A549 (cell line): ENCODE data around the gene PRELP. TPM values are rescaled to one million over a fixed set of nuclear protein-coding genes. Genes with fewer than 3 reads are reported as not detected.

ENCODE experiments used
- ATAC-seq, 2 experiments: fragments of 200-7000 bp in 1 of 2; fragments of >200 bp in 1 of 2; cut with Nextera tagmentation in 1 of 2; cut with Tn5 transposase in 1 of 2; 3 replicates each; pipeline versions ENCODE4 v1.8.0 to v1.9.1; 2018 to 2020; ENCODE audit warnings: mild to moderate bottlenecking in 1 of 2, moderate library complexity in 1 of 2
- CTCF ChIA-PET: fragments of 300-600 bp; sonication (Branson Sonifier 250); formaldehyde crosslinking; extraction: SDS; loops from one replicate; lab custom pipeline; 2021; ENCODE audit warnings: antibody characterized with exemption, inconsistent platforms; lab: Yijun Ruan, JAX
- POLR2A ChIA-PET: fragments of 350-600 bp; formaldehyde crosslinking; extraction: SDS; loops from one replicate; lab custom pipeline; 2021; ENCODE audit warnings: antibody characterized with exemption, inconsistent platforms; lab: Yijun Ruan, JAX
- DNase-seq, 2 experiments: peaks; one replicate each; pipeline versions ENCODE4 v3.0.0 to v3.0.0-alpha.2; 2011 to 2016; ENCODE audit warnings: low read depth in 1 of 2, low spot score in 1 of 2
- FAIRE-seq: peaks from 2 replicates; lab custom pipeline; 2011; peaks lifted over from hg19 to GRCh38; lab: Jason Lieb, UNC
- H3K27ac ChIP-seq, 2 experiments: fragments of >200 bp; sonication (Bioruptor Twin); formaldehyde crosslinking; 3 replicates each; pipeline ENCODE4 v1.5.1; 2016 to 2017
- H3K4me1 ChIP-seq: fragments of >200 bp; sonication (Bioruptor Twin); formaldehyde crosslinking; 3 replicates; pipeline ENCODE4 v1.6.1; 2016
- H3K4me2 ChIP-seq: fragments of >200 bp; sonication (Bioruptor Twin); formaldehyde crosslinking; 3 replicates; pipeline ENCODE4 v1.6.1; 2016
- H3K4me3 ChIP-seq: fragments of >200 bp; sonication (Bioruptor Twin); formaldehyde crosslinking; 3 replicates; pipeline ENCODE4 v1.5.1; 2016
- H3K9me3 ChIP-seq: fragments of >200 bp; sonication (Bioruptor Twin); formaldehyde crosslinking; 3 replicates; pipeline ENCODE4 v1.6.1; 2016
- CHD4 ChIP-seq: fragments of 200-600 bp; sonication (generic); IDR thresholded peaks from 2 replicates; pipeline ENCODE4 v1.6.1; 2016; ENCODE audit warnings: antibody characterized with exemption, mild to moderate bottlenecking, borderline replicate concordance
- GATA3 ChIP-seq: IDR thresholded peaks from 2 replicates; pipeline ENCODE4 v1.6.1; 2012; ENCODE audit warnings: borderline replicate concordance
- KDM5A ChIP-seq: fragments of 200-600 bp; sonication (generic); IDR thresholded peaks from 2 replicates; pipeline ENCODE4 v1.6.1; 2016; ENCODE audit warnings: antibody characterized with exemption, mild to moderate bottlenecking
- MAFK ChIP-seq: fragments of 450-650 bp; IDR thresholded peaks from 2 replicates; pipeline ENCODE4 v1.6.1; 2014; ENCODE audit not compliant: partially characterized antibody
- POLR2A ChIP-seq: IDR thresholded peaks from 2 replicates; pipeline ENCODE4 v1.6.1; 2012; ENCODE audit warnings: mild to moderate bottlenecking, low read length
- POLR2AphosphoS2 ChIP-seq: conservative IDR thresholded peaks from 2 replicates; pipeline ENCODE4 v1.6.1; 2012; ENCODE audit warnings: low read length, improper control_type of control experiment, inconsistent platforms
- RARB ChIP-seq: fragments of 250-450 bp; sonication (Bioruptor Pico); IDR thresholded peaks from 2 replicates; pipeline ENCODE4 v1.8.0; 2021; ENCODE audit warnings: mild to moderate bottlenecking, moderate library complexity
- RCOR1 ChIP-seq: fragments of 150-350 bp; IDR thresholded peaks from 2 replicates; pipeline ENCODE4 v1.6.1; 2014; ENCODE audit warnings: antibody characterized with exemption, low read length, low read depth
- RNF2 ChIP-seq: fragments of 200-600 bp; sonication (generic); IDR thresholded peaks from 2 replicates; pipeline ENCODE4 v1.6.1; 2016; ENCODE audit warnings: low read depth, mild to moderate bottlenecking, antibody characterized with exemption, moderate library complexity, borderline replicate concordance
- SMC3 ChIP-seq: fragments of >200 bp; sonication (Bioruptor Twin); formaldehyde crosslinking; IDR thresholded peaks from 3 replicates; pipeline ENCODE4 v1.6.1; 2018; ENCODE audit warnings: inconsistent platforms
- TFCP2L1 ChIP-seq: fragments of 250-450 bp; sonication (Bioruptor Pico); IDR thresholded peaks from 2 replicates; pipeline ENCODE4 v1.5.0; 2021; ENCODE audit warnings: mild to moderate bottlenecking
- ZNF302 ChIP-seq: fragments of 250-450 bp; sonication (Bioruptor Pico); IDR thresholded peaks from 2 replicates; pipeline ENCODE4 v1.9.0; 2021; ENCODE audit warnings: inconsistent platforms, mild to moderate bottlenecking, moderate library complexity
- ZSCAN20 ChIP-seq: fragments of 250-450 bp; sonication (Bioruptor Pico); IDR thresholded peaks from 2 replicates; pipeline ENCODE4 v1.8.0; 2022; ENCODE audit warnings: mild to moderate bottlenecking, moderate library complexity
- WGBS: methylation state at CpG from one replicate; pipeline ENCODE4 v1.1.6; 2017; ENCODE audit errors: missing lambda C conversion rate; 5-methylcytosine and 5-hydroxymethylcytosine counted together
- polyA plus RNA-seq, 4 experiments: library from polyadenylated mRNA; depleted of rRNA in 3 of 4; stranded (reverse); fragments of >200 nt; fragmentation: RNase III in 1 of 4; extraction: RNeasy Plus Mini Kit Qiagen cat#74134 plus additional on column Dnase treatment in 1 of 4; gene quantifications; 2 replicates in 3 of 4; 3 replicates in 1 of 4; pipeline ENCODE4 v1.2.3, GENCODE V29; 2011 to 2017
- TF ChIP-seq, protein P1 (sequence below): fragments of >200 bp; sonication (Bioruptor Twin); formaldehyde crosslinking; IDR thresholded peaks from 2 replicates; pipeline ENCODE4 v1.6.1; 2016
- TF ChIP-seq, protein P2 (sequence below): fragments of >200 bp; sonication (Bioruptor Twin); formaldehyde crosslinking; IDR thresholded peaks from 3 replicates; pipeline ENCODE4 v1.5.1; 2016
- TF ChIP-seq, protein P3 (sequence below): fragments of 200-600 bp; sonication (generic); IDR thresholded peaks from 2 replicates; pipeline ENCODE4 v1.6.1; 2016; ENCODE audit warnings: antibody characterized with exemption, mild to moderate bottlenecking, moderate library complexity
- TF ChIP-seq, protein P4 (sequence below): fragments of >200 bp; sonication (Bioruptor Twin); formaldehyde crosslinking; IDR thresholded peaks from 3 replicates; pipeline ENCODE4 v1.6.1; 2016
- TF ChIP-seq, protein P5 (sequence below): IDR thresholded peaks from 2 replicates; pipeline ENCODE4 v1.6.1; 2012

Gene PRELP
- polyA plus RNA-seq, 2 of the 4 experiments (the other 2 are of a cell fraction) = not detected

DNA sequence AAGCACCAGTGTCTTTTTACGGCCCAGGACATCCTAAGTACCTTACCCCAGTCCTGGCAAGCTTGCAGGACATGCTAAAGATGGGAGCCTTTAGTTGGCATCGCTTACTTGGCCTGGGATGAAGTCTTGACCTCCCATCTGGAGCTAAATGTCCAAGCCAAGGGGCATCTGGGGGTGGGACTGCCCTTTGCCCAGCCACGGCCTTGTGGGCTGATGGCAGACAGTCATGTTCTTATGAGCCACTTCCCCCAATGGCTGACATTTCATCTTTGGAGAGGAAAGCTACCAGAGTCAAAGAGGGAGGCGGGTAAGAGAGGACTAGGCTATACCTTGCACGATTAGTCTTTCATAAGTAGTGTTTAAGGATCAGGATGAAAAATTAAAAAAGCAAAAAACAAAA lies 50.5 kb downstream of the PRELP start:
- DNase-seq (no peak), FAIRE-seq (no peak), ATAC-seq (no peak)
- 85% methylated on average over 5 of the region's 5 CpGs for WGBS
- POLR2A ChIA-PET = interaction anchor here (0.6 kb wide), 2 partner anchors 100 to 277 kb away, joined by 4 to 6 read pairs; partner anchors contain the start of gene ATP2B4
- peaks cover 18% of the 10 kb centered on the region for H3K4me1 ChIP-seq
- TF ChIP-seq, protein P1, sequence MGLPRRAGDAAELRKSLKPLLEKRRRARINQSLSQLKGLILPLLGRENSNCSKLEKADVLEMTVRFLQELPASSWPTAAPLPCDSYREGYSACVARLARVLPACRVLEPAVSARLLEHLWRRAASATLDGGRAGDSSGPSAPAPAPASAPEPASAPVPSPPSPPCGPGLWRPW = no peak
- TF ChIP-seq SMC3 = no peak
- TF ChIP-seq ZSCAN20 (CRISPR knock-in tag) = no peak
- TF ChIP-seq, protein P2, sequence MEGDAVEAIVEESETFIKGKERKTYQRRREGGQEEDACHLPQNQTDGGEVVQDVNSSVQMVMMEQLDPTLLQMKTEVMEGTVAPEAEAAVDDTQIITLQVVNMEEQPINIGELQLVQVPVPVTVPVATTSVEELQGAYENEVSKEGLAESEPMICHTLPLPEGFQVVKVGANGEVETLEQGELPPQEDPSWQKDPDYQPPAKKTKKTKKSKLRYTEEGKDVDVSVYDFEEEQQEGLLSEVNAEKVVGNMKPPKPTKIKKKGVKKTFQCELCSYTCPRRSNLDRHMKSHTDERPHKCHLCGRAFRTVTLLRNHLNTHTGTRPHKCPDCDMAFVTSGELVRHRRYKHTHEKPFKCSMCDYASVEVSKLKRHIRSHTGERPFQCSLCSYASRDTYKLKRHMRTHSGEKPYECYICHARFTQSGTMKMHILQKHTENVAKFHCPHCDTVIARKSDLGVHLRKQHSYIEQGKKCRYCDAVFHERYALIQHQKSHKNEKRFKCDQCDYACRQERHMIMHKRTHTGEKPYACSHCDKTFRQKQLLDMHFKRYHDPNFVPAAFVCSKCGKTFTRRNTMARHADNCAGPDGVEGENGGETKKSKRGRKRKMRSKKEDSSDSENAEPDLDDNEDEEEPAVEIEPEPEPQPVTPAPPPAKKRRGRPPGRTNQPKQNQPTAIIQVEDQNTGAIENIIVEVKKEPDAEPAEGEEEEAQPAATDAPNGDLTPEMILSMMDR = no peak
- TF ChIP-seq, protein P3, sequence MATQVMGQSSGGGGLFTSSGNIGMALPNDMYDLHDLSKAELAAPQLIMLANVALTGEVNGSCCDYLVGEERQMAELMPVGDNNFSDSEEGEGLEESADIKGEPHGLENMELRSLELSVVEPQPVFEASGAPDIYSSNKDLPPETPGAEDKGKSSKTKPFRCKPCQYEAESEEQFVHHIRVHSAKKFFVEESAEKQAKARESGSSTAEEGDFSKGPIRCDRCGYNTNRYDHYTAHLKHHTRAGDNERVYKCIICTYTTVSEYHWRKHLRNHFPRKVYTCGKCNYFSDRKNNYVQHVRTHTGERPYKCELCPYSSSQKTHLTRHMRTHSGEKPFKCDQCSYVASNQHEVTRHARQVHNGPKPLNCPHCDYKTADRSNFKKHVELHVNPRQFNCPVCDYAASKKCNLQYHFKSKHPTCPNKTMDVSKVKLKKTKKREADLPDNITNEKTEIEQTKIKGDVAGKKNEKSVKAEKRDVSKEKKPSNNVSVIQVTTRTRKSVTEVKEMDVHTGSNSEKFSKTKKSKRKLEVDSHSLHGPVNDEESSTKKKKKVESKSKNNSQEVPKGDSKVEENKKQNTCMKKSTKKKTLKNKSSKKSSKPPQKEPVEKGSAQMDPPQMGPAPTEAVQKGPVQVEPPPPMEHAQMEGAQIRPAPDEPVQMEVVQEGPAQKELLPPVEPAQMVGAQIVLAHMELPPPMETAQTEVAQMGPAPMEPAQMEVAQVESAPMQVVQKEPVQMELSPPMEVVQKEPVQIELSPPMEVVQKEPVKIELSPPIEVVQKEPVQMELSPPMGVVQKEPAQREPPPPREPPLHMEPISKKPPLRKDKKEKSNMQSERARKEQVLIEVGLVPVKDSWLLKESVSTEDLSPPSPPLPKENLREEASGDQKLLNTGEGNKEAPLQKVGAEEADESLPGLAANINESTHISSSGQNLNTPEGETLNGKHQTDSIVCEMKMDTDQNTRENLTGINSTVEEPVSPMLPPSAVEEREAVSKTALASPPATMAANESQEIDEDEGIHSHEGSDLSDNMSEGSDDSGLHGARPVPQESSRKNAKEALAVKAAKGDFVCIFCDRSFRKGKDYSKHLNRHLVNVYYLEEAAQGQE = no peak
- no peak for TF ChIP-seq GATA3
- no peak for TF ChIP-seq POLR2AphosphoS2
- no peak for TF ChIP-seq KDM5A
- no peak for TF ChIP-seq RARB (CRISPR knock-in tag)
- TF ChIP-seq, protein P4, sequence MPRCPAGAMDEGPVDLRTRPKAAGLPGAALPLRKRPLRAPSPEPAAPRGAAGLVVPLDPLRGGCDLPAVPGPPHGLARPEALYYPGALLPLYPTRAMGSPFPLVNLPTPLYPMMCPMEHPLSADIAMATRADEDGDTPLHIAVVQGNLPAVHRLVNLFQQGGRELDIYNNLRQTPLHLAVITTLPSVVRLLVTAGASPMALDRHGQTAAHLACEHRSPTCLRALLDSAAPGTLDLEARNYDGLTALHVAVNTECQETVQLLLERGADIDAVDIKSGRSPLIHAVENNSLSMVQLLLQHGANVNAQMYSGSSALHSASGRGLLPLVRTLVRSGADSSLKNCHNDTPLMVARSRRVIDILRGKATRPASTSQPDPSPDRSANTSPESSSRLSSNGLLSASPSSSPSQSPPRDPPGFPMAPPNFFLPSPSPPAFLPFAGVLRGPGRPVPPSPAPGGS = no peak
- CTCF ChIA-PET = interaction anchor here (1.3 to 2.4 kb wide), 4 partner anchors 11 to 176 kb away, joined by 3 to 13 read pairs (median 5); no protein-coding TSS in a partner anchor
- H3K27ac ChIP-seq = peak overlapping the region; percentile 43 to 75; a peak in 5 of 6 replicates
- no peak overlapping the region for H3K4me3 ChIP-seq
- peak overlapping the region; percentile 33; the same call in 2 of the 3 replicates for H3K4me2 ChIP-seq
- H3K9me3 ChIP-seq = no peaks in the 10 kb centered on the region

DNA sequence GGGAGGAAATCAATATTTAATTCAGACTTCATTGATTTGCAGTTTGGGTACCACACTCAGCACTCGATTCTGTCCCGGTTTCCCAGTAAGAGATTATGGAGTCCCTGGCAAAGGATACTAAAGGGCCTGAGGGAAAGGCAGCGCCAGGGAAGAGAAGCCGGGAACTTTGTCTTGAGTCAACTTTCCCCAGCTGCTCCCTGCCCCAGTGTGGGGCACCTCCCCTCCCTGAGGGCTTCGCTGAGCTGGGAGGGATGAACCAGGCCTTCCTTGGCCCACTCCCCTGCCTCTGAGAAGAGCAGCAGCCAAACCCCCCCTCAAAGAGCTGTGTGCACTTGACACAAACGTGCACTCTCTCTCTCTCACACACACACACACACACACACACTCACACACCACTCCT lies 51.0 kb downstream of the PRELP start:
- POLR2A ChIA-PET = interaction anchor here (0.6 kb wide), 2 partner anchors 199 to 276 kb away, joined by 4 read pairs; no protein-coding TSS in a partner anchor
- Histone ChIP-seq H3K9me3 (no peaks in the 10 kb centered on the region), H3K27ac (peak overlapping the region; percentile 43 to 75; a peak in 5 of 6 replicates), H3K4me3 (no peak overlapping the region), H3K4me1 (peaks cover 14% of the 10 kb centered on the region), H3K4me2 (peak overlapping the region; percentile 33; the same call in 2 of the 3 replicates)
- CTCF ChIA-PET = interaction anchor here (0.6 to 2.4 kb wide), 3 partner anchors 22 to 377 kb away, joined by 3 to 13 read pairs (median 3); no protein-coding TSS in a partner anchor
- no peak for DNase-seq
- peak in 1 of 2 experiments; percentile 50; a peak in 3 of 6 replicates for ATAC-seq
- no peak for FAIRE-seq
- TF ChIP-seq TFCP2L1 = no peak
- TF ChIP-seq, protein P5, sequence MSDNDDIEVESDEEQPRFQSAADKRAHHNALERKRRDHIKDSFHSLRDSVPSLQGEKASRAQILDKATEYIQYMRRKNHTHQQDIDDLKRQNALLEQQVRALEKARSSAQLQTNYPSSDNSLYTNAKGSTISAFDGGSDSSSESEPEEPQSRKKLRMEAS = no peak
- TF ChIP-seq POLR2A = no peak
- no peak for TF ChIP-seq RCOR1
- TF ChIP-seq ZNF302 = no peak
- TF ChIP-seq, protein P4 = no peak
- no peak for TF ChIP-seq RNF2
- no peak for TF ChIP-seq CHD4
- no peak for TF ChIP-seq MAFK
- 42% methylated on average over 6 of the region's 6 CpGs for WGBS
